HG03442 (cell line): Measurements from ENCODE around the gene AMELX.

ENCODE experiments used
- ATAC-seq: cut with Tn5 transposase; IDR thresholded peaks from one replicate; pipeline ENCODE4 v1.9.1; 2021; ENCODE audit warnings: mild to moderate bottlenecking, moderate library complexity; ENCODE audit not compliant: unreplicated experiment

AMELX gene

GRCh38 chrX:11293113-11293512 lies at the start of gene AMELX:
Gene AMELX (plus strand): TSS chrX:11293413. CDS start chrX:11294789, 1,376 bp downstream.
- ATAC-seq: no peak

DNA sequence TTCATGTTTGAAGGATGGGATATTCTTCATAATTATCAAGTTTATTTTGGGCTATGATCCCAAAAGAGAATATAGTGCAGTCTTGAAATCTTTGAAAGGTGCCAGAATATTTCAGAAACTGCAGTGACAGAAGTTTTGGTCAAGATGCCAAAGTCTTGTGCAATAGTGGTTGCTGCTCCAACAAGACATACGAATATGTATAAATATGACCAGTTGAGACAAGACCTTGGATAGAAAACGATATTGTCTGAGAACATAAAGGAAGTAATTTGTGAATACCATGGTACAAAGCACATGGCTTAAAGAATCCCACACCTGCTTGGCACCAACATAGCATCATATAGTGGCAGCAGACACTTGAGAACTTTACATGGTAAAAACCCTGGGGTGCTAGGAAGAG lies 48.6 kb upstream of the AMELX start:
- ATAC-seq: no peak

DNA sequence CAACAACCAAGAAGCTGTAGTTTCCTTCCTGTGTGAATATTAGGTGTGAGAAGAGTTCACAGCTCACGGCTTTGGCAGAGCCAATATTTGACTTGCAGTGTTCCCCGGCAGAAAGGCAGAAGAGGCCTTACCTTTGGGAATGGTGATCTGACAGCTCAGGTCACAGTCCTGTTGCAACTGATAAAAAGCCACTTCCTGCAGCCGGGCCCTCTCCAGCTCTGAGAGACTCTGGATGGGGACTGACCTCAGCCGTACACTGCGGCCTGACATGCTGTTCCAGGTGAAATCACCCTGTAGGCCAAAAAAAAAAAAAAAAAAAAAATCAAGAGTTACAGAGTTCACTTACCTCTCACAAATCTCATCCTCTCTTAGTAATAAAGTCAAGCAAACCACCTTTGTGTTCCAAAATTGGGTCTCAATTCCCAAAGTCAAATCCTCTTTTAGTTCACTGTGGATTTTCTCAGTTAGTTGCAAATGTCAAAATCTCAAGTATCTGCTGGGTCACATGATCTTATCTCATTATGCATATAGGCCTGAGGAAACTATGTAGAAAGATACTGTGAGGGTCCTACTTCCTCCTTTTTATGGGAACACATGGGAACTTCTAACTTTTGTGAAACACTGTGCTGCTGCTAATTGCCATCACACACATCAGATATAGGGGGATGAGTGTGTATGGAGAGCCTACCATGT lies 38.6 kb upstream of the AMELX start:
- ATAC-seq: no peak

- no peak for ATAC-seq
These were observed 35.9 kb upstream of the AMELX start for GRCh38 chrX:11257290-11257689.

- no peak for ATAC-seq
These were observed 35.5 kb upstream of the AMELX start for GRCh38 chrX:11257711-11258110.

DNA sequence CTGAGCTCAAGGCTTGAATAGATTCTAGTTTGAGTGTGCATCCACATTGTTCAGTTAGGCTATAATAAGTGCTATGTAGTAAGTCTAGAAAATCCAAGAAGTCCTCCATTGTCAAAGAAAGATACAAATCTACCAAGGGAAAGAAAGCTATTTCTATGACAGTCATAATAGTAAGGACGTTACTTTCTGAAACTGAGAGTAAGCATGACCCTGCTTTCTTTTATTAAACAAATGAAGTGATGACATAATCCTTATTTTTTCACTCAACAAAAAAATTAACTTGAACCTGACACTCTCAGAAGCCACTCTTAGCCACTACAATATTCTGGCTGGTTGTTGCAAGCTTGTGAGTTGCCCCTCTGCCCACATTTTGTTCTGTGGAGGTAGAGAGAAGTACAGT lies 33.8 kb upstream of the AMELX start:
- no peak for ATAC-seq

DNA sequence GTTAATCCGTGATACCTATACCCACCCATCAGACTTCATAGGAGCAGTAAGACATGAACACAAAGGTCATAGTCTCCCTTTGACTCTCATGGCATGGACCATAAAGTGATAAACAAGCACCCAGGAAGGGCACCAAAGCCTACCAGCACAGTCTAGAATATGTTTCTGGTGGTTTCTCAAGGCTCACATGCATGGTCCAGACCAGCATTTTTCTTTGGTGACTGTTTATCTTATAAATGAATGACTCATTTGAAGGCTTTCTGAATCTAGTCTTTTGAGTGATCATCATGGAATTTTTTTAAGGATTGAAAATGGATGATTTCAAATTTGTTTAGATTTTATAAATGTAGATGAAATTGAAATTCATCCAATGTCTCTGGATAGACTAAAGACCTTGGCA lies 32.0 kb upstream of the AMELX start:
- no peak for ATAC-seq

GRCh38 chrX:11264925-11265324 lies 28.3 kb upstream of the AMELX start:
- ATAC-seq: no peak

DNA sequence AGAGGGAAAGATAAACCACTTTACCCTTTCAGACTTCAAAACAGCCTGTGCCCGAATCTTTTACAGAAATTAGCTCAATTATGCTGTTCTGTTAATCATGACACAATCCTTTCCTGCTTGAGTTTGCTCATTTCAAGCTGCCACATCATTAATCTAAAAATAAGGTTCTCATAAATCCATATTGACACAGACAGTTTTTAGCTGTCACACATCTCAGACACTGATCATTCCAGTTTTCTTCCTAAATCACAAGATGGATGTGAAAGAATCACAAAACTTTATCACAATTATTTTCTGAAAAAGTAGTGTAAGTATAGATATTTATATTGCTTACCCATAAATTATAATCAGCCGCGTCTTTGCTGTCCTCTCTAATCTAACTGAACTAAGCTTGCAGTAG lies 27.9 kb upstream of the AMELX start:
- no peak for ATAC-seq

- no peak for ATAC-seq
These were observed 26.6 kb upstream of the AMELX start for GRCh38 chrX:11266573-11267003.

- ATAC-seq: no peak
These were observed 25.8 kb upstream of the AMELX start for GRCh38 chrX:11267425-11267824.

DNA sequence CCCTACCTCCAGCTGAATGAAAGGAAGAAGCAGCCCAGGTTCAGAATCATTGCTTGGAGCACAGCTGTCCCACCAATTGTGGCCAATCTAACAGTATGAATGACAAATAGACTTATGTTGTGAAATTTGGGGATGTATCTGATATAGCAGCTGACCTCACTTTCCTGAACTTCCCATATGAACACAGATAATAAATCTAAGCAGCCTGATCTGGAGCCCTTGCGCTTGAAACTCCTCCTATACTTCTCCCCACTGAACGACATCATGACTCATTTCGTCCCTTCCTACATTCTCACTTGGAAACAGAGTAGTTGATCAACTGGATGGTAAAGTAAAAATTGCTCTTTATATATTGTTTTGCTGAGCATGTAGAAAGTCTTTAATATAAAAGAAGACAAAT lies 24.2 kb upstream of the AMELX start:
- no peak for ATAC-seq

DNA sequence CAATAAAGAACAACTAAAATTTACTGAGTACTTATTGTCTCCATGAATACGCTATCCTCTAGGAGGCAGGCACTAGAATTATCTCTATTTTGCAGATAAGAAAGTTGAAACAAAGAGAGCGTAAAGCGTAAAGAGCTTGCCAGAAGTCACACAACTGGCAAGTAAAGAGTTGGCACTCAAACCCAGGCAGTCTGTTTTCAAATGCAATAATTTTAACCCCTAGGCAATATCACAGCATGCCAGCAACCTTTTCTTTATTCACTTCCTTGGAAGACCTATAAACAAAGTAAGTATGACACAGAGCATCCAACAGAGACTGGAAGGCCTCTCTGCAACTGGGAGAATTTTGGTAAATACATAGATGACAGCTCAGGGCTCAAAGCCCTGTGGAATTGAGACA lies 23.2 kb upstream of the AMELX start:
- ATAC-seq: no peak

GRCh38 chrX:11272290-11272689 lies 20.9 kb upstream of the AMELX start:
- no peak for ATAC-seq

- ATAC-seq: no peak
These were observed 20.4 kb upstream of the AMELX start for GRCh38 chrX:11272863-11273262.

GRCh38 chrX:11273544-11273943 lies 19.7 kb upstream of the AMELX start:
- ATAC-seq: no peak

DNA sequence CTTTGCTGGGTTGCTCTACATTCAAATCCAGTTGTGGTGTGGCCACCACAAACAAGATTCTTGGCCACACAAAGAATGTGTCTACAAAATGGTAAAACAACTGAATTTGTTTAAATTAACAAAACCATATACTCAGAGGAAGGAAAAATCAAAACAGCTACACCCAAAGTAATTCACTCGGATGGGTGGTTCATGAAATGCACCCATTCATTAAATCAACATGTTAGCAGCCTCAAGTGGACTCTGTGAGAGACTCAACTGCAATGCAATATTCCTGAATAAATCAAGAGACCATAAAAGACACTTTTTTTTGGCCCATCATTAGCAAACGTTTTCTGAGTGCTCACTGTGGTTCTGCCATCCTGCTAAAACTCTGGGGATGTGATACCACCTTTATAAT lies 11.2 kb upstream of the AMELX start:
- no peak for ATAC-seq

DNA sequence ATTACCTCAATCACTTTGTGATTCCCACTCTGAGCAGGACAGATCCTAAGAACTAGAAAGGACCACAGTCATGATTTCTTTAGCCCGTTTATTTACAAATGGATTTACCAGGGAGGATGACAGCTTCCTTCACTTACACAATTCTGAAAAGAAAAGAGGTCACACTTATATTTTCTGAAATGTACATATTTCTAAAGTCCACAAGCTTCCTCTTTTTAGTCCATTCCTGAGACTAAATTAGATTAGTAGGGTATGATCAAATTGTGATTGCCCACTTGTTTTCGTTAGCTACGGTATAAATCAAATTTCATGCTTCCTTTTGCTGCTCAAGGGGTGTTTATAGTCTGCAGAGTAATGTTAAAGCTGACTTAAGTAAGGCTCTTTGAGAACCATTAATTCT lies 7.6 kb upstream of the AMELX start:
- no peak for ATAC-seq

GRCh38 chrX:11287505-11287904 lies 5.7 kb upstream of the AMELX start:
- ATAC-seq: no peak

DNA sequence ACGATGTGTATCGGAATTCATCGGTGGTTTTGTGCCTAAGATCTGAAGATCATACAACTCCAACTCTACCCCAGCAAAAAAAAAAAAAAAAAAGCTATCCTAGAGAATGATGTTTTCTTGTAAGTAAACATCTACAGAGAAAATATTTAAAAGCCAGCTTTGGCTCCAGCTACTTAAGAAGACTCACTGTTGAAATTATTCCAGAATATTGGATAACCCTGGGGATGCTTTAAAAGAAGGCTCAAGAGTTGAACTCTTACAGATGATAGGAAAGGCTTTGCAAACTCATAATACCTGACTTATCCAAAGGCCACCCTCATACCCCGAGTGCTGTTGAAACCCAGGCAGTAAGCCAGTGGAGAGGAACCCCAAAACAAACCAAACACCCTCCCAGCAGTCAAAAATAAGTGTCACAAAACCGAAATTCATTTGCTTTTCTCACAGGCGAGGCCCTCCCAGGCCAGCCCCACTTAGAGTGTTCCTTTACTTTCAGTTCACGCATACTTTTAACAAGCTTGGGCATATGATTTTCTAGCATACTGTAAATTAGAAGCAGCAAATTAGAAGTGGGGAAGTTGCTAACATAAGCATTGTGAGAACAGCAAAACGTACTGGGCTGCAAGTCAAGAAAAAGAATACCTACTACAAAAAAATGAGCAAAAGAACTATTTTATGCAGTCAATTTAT lies 2.7 kb upstream of the AMELX start:
- no peak for ATAC-seq

- ATAC-seq: no peak
These were observed 2.8 kb downstream of the AMELX start for GRCh38 chrX:11296051-11296450.

DNA sequence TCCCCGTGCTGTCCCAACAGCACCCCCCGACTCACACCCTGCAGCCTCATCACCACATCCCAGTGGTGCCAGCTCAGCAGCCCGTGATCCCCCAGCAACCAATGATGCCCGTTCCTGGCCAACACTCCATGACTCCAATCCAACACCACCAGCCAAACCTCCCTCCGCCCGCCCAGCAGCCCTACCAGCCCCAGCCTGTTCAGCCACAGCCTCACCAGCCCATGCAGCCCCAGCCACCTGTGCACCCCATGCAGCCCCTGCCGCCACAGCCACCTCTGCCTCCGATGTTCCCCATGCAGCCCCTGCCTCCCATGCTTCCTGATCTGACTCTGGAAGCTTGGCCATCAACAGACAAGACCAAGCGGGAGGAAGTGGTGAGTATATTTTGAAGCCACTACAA lies 5.4 kb downstream of the AMELX start:
- no peak for ATAC-seq

GRCh38 chrX:11304829-11305228 lies 11.6 kb downstream of the AMELX start:
- ATAC-seq: no peak
